Fibroblast of lung (primary cell): ENCODE data around the gene SLX9. TPM values are rescaled to one million over a fixed set of nuclear protein-coding genes. Genes with fewer than 3 reads are reported as not detected.

Experiments used
- DNase-seq, 2 donors: peaks; one replicate each; pipeline versions ENCODE4 v3.0.0 to v3.0.0-alpha.2; 2010; ENCODE audit warnings: low read depth in 2 of 2
- H2AFZ ChIP-seq: 2 replicates; pipeline ENCODE4 v1.5.1; 2012; ENCODE audit warnings: low read length, control low read depth, inconsistent platforms
- H3K27ac ChIP-seq: 2 replicates; pipeline ENCODE4 v1.5.1; 2011; ENCODE audit warnings: low read length, control low read depth; ENCODE audit not compliant: insufficient read depth
- H3K27me3 ChIP-seq: 2 replicates; pipeline ENCODE4 v1.5.1; 2011; ENCODE audit warnings: mild to moderate bottlenecking, low read length; ENCODE audit not compliant: control insufficient read depth, insufficient read depth
- H3K36me3 ChIP-seq: 2 replicates; pipeline ENCODE4 v1.5.1; 2011; ENCODE audit warnings: low read length; ENCODE audit not compliant: control insufficient read depth, insufficient read depth
- H3K4me1 ChIP-seq: 2 replicates; pipeline ENCODE4 v1.5.1; 2011; ENCODE audit warnings: low read length; ENCODE audit not compliant: control insufficient read depth, insufficient read depth; ENCODE audit errors: extremely low read depth
- H3K4me2 ChIP-seq: 2 replicates; pipeline ENCODE4 v1.5.1; 2011; ENCODE audit warnings: low read length, control low read depth; ENCODE audit not compliant: insufficient read depth; ENCODE audit errors: extremely low read depth
- H3K4me3 ChIP-seq, 4 experiments: fragments of 200-600 bp in 1 of 4; sonication (generic) in 1 of 4; replicated peaks in 1 of 4; 2 replicates each; pipeline ENCODE4 v1.5.1; 2011 to 2016; ENCODE audit warnings: low read length in 4 of 4, low read depth in 3 of 4, mild to moderate bottlenecking in 3 of 4, control low read depth in 2 of 4, inconsistent platforms in 1 of 4, mixed read lengths in 1 of 4; ENCODE audit not compliant: insufficient read depth in 1 of 4; ENCODE audit errors: control extremely low read depth in 1 of 4
- H3K79me2 ChIP-seq: 2 replicates; pipeline ENCODE4 v1.5.1; 2012; ENCODE audit warnings: mild to moderate bottlenecking, low read length, inconsistent platforms; ENCODE audit not compliant: control insufficient read depth, insufficient read depth
- H3K9ac ChIP-seq: 2 replicates; pipeline ENCODE4 v1.5.1; 2011; ENCODE audit warnings: mild to moderate bottlenecking, low read length, control low read depth; ENCODE audit not compliant: insufficient read depth
- H3K9me3 ChIP-seq: 2 replicates; pipeline ENCODE4 v1.5.1; 2012; ENCODE audit warnings: low read depth, low read length; ENCODE audit not compliant: control insufficient read depth, insufficient read depth
- H4K20me1 ChIP-seq: 2 replicates; pipeline ENCODE4 v1.5.1; 2011; ENCODE audit warnings: low read length; ENCODE audit not compliant: control insufficient read depth, insufficient read depth; ENCODE audit errors: extremely low read depth
- CTCF ChIP-seq, 2 donors: IDR thresholded peaks in 1 of 2; conservative IDR thresholded peaks in 1 of 2; 1 replicate in 1 of 2; 2 replicates in 1 of 2; pipeline ENCODE4 v1.5.1; 2011 to 2012; ENCODE audit warnings: low read length in 2 of 2, control low read depth in 1 of 2, inconsistent platforms in 1 of 2, low read depth in 1 of 2, mild to moderate bottlenecking in 1 of 2
- EZH2 ChIP-seq: IDR thresholded peaks from 2 replicates; pipeline ENCODE4 v1.5.1; 2012; ENCODE audit warnings: low read length, control low read depth, mild to moderate bottlenecking; ENCODE audit errors: missing control alignments
- polyA plus RNA-seq, 2 donors: library from polyadenylated mRNA; depleted of rRNA in 1 of 2; stranded (reverse) in 1 of 2; unstranded in 1 of 2; fragments of >200 nt; gene quantifications; 2 replicates each; pipeline ENCODE4 v1.2.1, GENCODE V29; 2011 to 2012; ENCODE audit warnings: missing spikeins in 1 of 2
- total RNA-seq: library from RNA; depleted of rRNA; stranded (reverse); fragments of >200 nt; gene quantifications from 2 replicates; pipeline ENCODE4 v1.2.1, GENCODE V29; 2014

SLX9 gene
- total and polyA plus RNA-seq, 2 donors (not counting 1 experiment from before 2014, with no cell fraction given), result 9.7 to 14.9 TPM

- H3K4me3 ChIP-seq, result no peak overlapping the region
- H3K27me3 ChIP-seq, result peaks cover 4% of the 10 kb centered on the region
- TF ChIP-seq CTCF (conservative IDR thresholded peaks at IDR 0.05 in 1 of 2, IDR thresholded peaks at IDR 0.05 in 1 of 2; ENCODE audit: low read depth in 1 of 2, low read length in 2 of 2) (no peak), EZH2 (no peak)
- H3K4me2 ChIP-seq, result no peak overlapping the region
- no peaks in the 10 kb centered on the region for H3K4me1 ChIP-seq
- H3K27ac ChIP-seq, result no peak overlapping the region
- H3K79me2 ChIP-seq, result no peaks in the 10 kb centered on the region
- no peaks in the 10 kb centered on the region for H4K20me1 ChIP-seq
- no peaks in the 10 kb centered on the region for H3K36me3 ChIP-seq
- H3K9ac ChIP-seq, result no peak overlapping the region
- H2AFZ ChIP-seq, result no peak overlapping the region
- no peaks in the 10 kb centered on the region for H3K9me3 ChIP-seq
- DNase-seq, result no peak
Measured at GRCh38 chr21:45006536-45007095, 66.8 kb downstream of the SLX9 start.

GRCh38 chr21:45009616-45010015 lies 69.8 kb downstream of the SLX9 start:
- Histone ChIP-seq H3K9me3 (no peaks in the 10 kb centered on the region), H2AFZ (no peak overlapping the region), H3K4me1 (peaks cover 12% of the 10 kb centered on the region), H3K9ac (no peak overlapping the region), H3K79me2 (no peaks in the 10 kb centered on the region), H3K4me3 (no peak overlapping the region), H3K27me3 (peaks cover 4% of the 10 kb centered on the region), H4K20me1 (no peaks in the 10 kb centered on the region), H3K27ac (no peak overlapping the region), H3K4me2 (no peak overlapping the region), H3K36me3 (no peaks in the 10 kb centered on the region)
- no peak for DNase-seq
- TF ChIP-seq EZH2, result no peak
- no peak for TF ChIP-seq CTCF (conservative IDR thresholded peaks at IDR 0.05 in 1 of 2, IDR thresholded peaks at IDR 0.05 in 1 of 2; ENCODE audit: low read depth in 1 of 2, low read length in 2 of 2)

- no peaks in the 10 kb centered on the region for H3K36me3 ChIP-seq
- no peak for TF ChIP-seq EZH2
- no peak for TF ChIP-seq CTCF (conservative IDR thresholded peaks at IDR 0.05 in 1 of 2, IDR thresholded peaks at IDR 0.05 in 1 of 2; ENCODE audit: low read depth in 1 of 2, low read length in 2 of 2)
Measured at GRCh38 chr21:45010096-45010495, 70.3 kb downstream of the SLX9 start.

More at GRCh38 chr21:45010096-45010495, 70.3 kb downstream of the SLX9 start:
- no peak for DNase-seq
- Histone ChIP-seq H3K79me2 (no peaks in the 10 kb centered on the region), H3K9me3 (no peaks in the 10 kb centered on the region), H3K27me3 (peaks cover 4% of the 10 kb centered on the region), H4K20me1 (no peaks in the 10 kb centered on the region), H2AFZ (no peak overlapping the region), H3K27ac (no peak overlapping the region), H3K4me3 (no peak overlapping the region), H3K9ac (no peak overlapping the region), H3K4me2 (no peak overlapping the region), H3K4me1 (peaks cover 12% of the 10 kb centered on the region)
